LNCaP clone FGC (cell line): ENCODE results near the gene RASGRP2.

ENCODE experiments used
- DNase-seq: peaks from one replicate; pipeline ENCODE4 v3.0.0-alpha.2; 2011; ENCODE audit warnings: low read depth
- H3K4me3 ChIP-seq: 2 replicates; pipeline ENCODE4 v1.5.1; 2011; ENCODE audit warnings: mild to moderate bottlenecking, low read depth, low read length, control low read depth
- CTCF ChIP-seq: IDR thresholded peaks from 2 replicates; pipeline ENCODE4 v1.5.1; 2012; ENCODE audit warnings: mild to moderate bottlenecking; ENCODE audit not compliant: control insufficient read depth, insufficient read depth; ENCODE audit errors: extremely low read depth

The RASGRP2 gene

GRCh38 chr11:64760759-64761420 lies 16.9 kb upstream of the RASGRP2 start:
- TF ChIP-seq CTCF, result no peak
- no peak for DNase-seq
- no peak overlapping the region for H3K4me3 ChIP-seq

- DNase-seq, result no peak
- no peak for TF ChIP-seq CTCF
- no peak within 1 kb of the TSS for H3K4me3 ChIP-seq
Measured at GRCh38 chr11:64759722-64760719, 16.1 kb upstream of the RASGRP2 start, which contains the start of gene PYGM. TSS of gene PYGM (minus strand) at chr11:64759974. CDS start at chr11:64759898, 76 bp downstream.

- no peak overlapping the region for H3K4me3 ChIP-seq
- DNase-seq, result no peak
- TF ChIP-seq CTCF, result no peak
Measured at GRCh38 chr11:64759131-64759721, 15.3 kb upstream of the RASGRP2 start.

GRCh38 chr11:64758330-64759079 lies 14.6 kb upstream of the RASGRP2 start:
- no peak for TF ChIP-seq CTCF
- no peak overlapping the region for H3K4me3 ChIP-seq
- DNase-seq, result no peak

GRCh38 chr11:64757549-64758329 lies 13.8 kb upstream of the RASGRP2 start:
- DNase-seq, result no peak
- no peak overlapping the region for H3K4me3 ChIP-seq
- no peak for TF ChIP-seq CTCF

GRCh38 chr11:64755681-64756361 lies 11.9 kb upstream of the RASGRP2 start:
- H3K4me3 ChIP-seq, result no peak overlapping the region
- TF ChIP-seq CTCF, result no peak
- no peak for DNase-seq
